HepG2 (cell line): ENCODE results near the gene ETS1. TPM values are rescaled to one million over a fixed set of nuclear protein-coding genes. Genes with fewer than 3 reads are reported as not detected.

Experiments
- ATAC-seq: fragments of 200-7000 bp; cut with Tn5 transposase; 3 replicates; pipeline ENCODE4 v1.9.1; 2020; ENCODE audit warnings: mild to moderate bottlenecking, moderate library complexity
- BruUV-seq: library from RNA; stranded (reverse); fragments of 400-500 nt; replicated peaks from 2 replicates; lab custom pipeline; 2021; lab: Mats Ljungman, UMichigan
- CTCF ChIA-PET: fragments of 300-600 bp; formaldehyde crosslinking; extraction: SDS; loops from one replicate; lab custom pipeline; 2021; ENCODE audit warnings: low total read pairs, inconsistent platforms, low intra/inter-chr PET ratio; lab: Yijun Ruan, JAX
- POLR2A ChIA-PET: fragments of 350-600 bp; sonication (Branson Sonifier 250); formaldehyde crosslinking; loops from one replicate; lab custom pipeline; 2020; ENCODE audit warnings: antibody characterized with exemption, inconsistent platforms; lab: Yijun Ruan, JAX
- DNase-seq: peaks from one replicate; pipeline ENCODE4 v3.0.0-alpha.2; 2015; ENCODE audit warnings: low spot score
- FAIRE-seq: peaks from 3 replicates; lab custom pipeline; 2011; peaks lifted over from hg19 to GRCh38; lab: Jason Lieb, UNC
- H2AFZ ChIP-seq: one replicate; pipeline ENCODE4 v1.6.1; 2011; ENCODE audit warnings: low read length, inconsistent platforms
- H3K27ac ChIP-seq: fragments of 300-600 bp; 3 replicates; pipeline ENCODE4 v1.8.0; 2011; ENCODE audit warnings: mixed run types, mild to moderate bottlenecking, mixed read lengths, low read length, inconsistent platforms; ENCODE audit not compliant: insufficient read depth; ENCODE audit errors: extremely low read length
- H3K27me3 ChIP-seq, 2 experiments: fragments of 200-600 bp in 1 of 2; 2 replicates in 1 of 2; 3 replicates in 1 of 2; pipeline versions ENCODE4 v1.6.0 to v1.8.0; 2011; ENCODE audit warnings: low read length in 2 of 2, mild to moderate bottlenecking in 2 of 2, moderate library complexity in 2 of 2, inconsistent platforms in 1 of 2; ENCODE audit not compliant: insufficient read depth in 2 of 2, control insufficient read depth in 1 of 2
- H3K36me3 ChIP-seq, 2 experiments: fragments of 200-600 bp in 1 of 2; replicated peaks in 1 of 2; 2 replicates in 1 of 2; 3 replicates in 1 of 2; pipeline versions ENCODE4 v1.5.1 to v1.8.0; 2011; ENCODE audit warnings: low read length in 2 of 2, inconsistent platforms in 1 of 2; ENCODE audit not compliant: insufficient read depth in 2 of 2, control insufficient read depth in 1 of 2
- H3K4me1 ChIP-seq: 2 replicates; pipeline ENCODE4 v1.5.1; 2012; ENCODE audit warnings: low read length, inconsistent platforms; ENCODE audit not compliant: insufficient read depth
- H3K4me2 ChIP-seq: 2 replicates; pipeline ENCODE4 v1.6.0; 2011; ENCODE audit warnings: low read depth, low read length, inconsistent platforms
- H3K4me3 ChIP-seq, 3 experiments: fragments of 200-600 bp in 1 of 3; sonication (generic), shearing (Covaris generic) in 1 of 3; replicated peaks in 1 of 3; 2 replicates each; pipeline ENCODE4 v1.5.1; 2011 to 2016; ENCODE audit warnings: low read length in 3 of 3, inconsistent platforms in 2 of 3, low read depth in 2 of 3, mild to moderate bottlenecking in 2 of 3, control low read depth in 1 of 3, mixed read lengths in 1 of 3; ENCODE audit not compliant: insufficient read depth in 1 of 3
- H3K79me2 ChIP-seq: one replicate; pipeline ENCODE4 v1.6.1; 2011; ENCODE audit warnings: low read length, inconsistent platforms; ENCODE audit not compliant: insufficient read depth
- H3K9ac ChIP-seq: 2 replicates; pipeline ENCODE4 v1.6.0; 2011; ENCODE audit warnings: mild to moderate bottlenecking, low read depth, low read length, inconsistent platforms; ENCODE audit not compliant: insufficient read depth
- H3K9me3 ChIP-seq: 2 replicates; pipeline ENCODE4 v1.5.1; 2012; ENCODE audit warnings: mild to moderate bottlenecking, low read length
- H4K20me1 ChIP-seq: 2 replicates; pipeline ENCODE4 v1.6.0; 2011; ENCODE audit warnings: inconsistent platforms, mild to moderate bottlenecking, low read length, moderate library complexity; ENCODE audit not compliant: insufficient read depth
- GTF2F1 ChIP-seq: fragments of 150-350 bp; IDR thresholded peaks from 2 replicates; pipeline ENCODE4 v1.6.1; 2014; ENCODE audit warnings: low read length
- HMG20A ChIP-seq: IDR thresholded peaks from 2 replicates; pipeline ENCODE4 v1.6.1; 2016; ENCODE audit warnings: borderline replicate concordance
- HMG20B ChIP-seq: conservative IDR thresholded peaks from 2 replicates; pipeline ENCODE4 v1.6.1; 2016; ENCODE audit warnings: missing genetic modification reagents, missing compliant biosample characterization
- NR3C1 ChIP-seq: sonication (generic); formaldehyde crosslinking; IDR thresholded peaks from 2 replicates; pipeline ENCODE4 v1.4.0; 2020; ENCODE audit warnings: missing genetic modification reagents
- RFX1 ChIP-seq: fragments of 450-650 bp; IDR thresholded peaks from 2 replicates; pipeline ENCODE4 v1.6.1; 2017
- RFX5 ChIP-seq: IDR thresholded peaks from 2 replicates; pipeline ENCODE4 v1.6.1; 2011; ENCODE audit warnings: low read depth, low read length, improper control_type of control experiment
- TOE1 ChIP-seq: sonication (generic); formaldehyde crosslinking; IDR thresholded peaks from 2 replicates; pipeline ENCODE4 v1.4.0; 2020; ENCODE audit warnings: mild to moderate bottlenecking, missing genetic modification reagents
- WGBS: methylation state at CpG from one replicate; pipeline ENCODE4 v1.1.6; 2017; ENCODE audit warnings: low lambda C conversion rate; 5-methylcytosine and 5-hydroxymethylcytosine counted together
- in situ Hi-C: cut with HindIII; loops from 2 replicates; pipeline ENCODE4 v1.10.0; 2017; ENCODE audit warnings: low pct_unique_long_range_greater_than_20kb; ENCODE audit not compliant: extremely low pct_ligation_motif_present
- intact Hi-C: fragments of 100-400 bp; cut with micrococcal nuclease; formaldehyde crosslinking; loops from one replicate; pipeline ENCODE4 v1.10.0; 2022; ENCODE audit not compliant: unreplicated experiment
- polyA plus RNA-seq, 8 experiments: library from polyadenylated mRNA; depleted of rRNA in 3 of 8; stranded (reverse) in 7 of 8; unstranded in 1 of 8; fragments of >200 nt; fragmentation: Illumina TruSeq in 4 of 8; extraction: Trizol in 4 of 8; gene quantifications; 2 replicates each; pipeline versions ENCODE4 v1.2.1 to v1.2.3, GENCODE V29; 2011 to 2016; ENCODE audit warnings: low read depth in 4 of 8, missing spikeins in 1 of 8, mixed read lengths in 1 of 8; ENCODE audit not compliant: insufficient read depth in 1 of 8
- total RNA-seq, 5 experiments: library from RNA; depleted of rRNA; stranded (reverse); fragments of >200 nt; fragmentation: Illumina TruSeq; extraction: Trizol; gene quantifications; 2 replicates each; pipeline ENCODE4 v1.2.3, GENCODE V29; 2016; ENCODE audit warnings: low read depth in 1 of 5
- TF ChIP-seq, protein P1 (sequence below): sonication (generic); formaldehyde crosslinking; IDR thresholded peaks from 2 replicates; pipeline ENCODE4 v1.8.1; 2023; ENCODE audit warnings: missing genetic modification reagents, inconsistent platforms, borderline replicate concordance
- TF ChIP-seq, protein P2 (sequence below), 2 experiments: fragments of 450-650 bp in 1 of 2; sonication (generic) in 1 of 2; formaldehyde crosslinking in 1 of 2; IDR thresholded peaks; 2 replicates each; pipeline versions ENCODE4 v1.6.1 to v1.8.0; 2016 to 2022; ENCODE audit warnings: antibody characterized with exemption in 1 of 2, mild to moderate bottlenecking in 1 of 2, missing genetic modification reagents in 1 of 2
- TF ChIP-seq, protein P3 (sequence below): sonication (generic); formaldehyde crosslinking; IDR thresholded peaks from 2 replicates; pipeline ENCODE4 v1.4.0; 2020; ENCODE audit warnings: missing genetic modification reagents

ETS1 gene
- total and polyA plus RNA-seq, 2 of the 13 experiments (the other 11 are each of a cell fraction or from before 2014, with no cell fraction given) = 0.18 to 0.34 TPM

- TF ChIP-seq, protein P1, sequence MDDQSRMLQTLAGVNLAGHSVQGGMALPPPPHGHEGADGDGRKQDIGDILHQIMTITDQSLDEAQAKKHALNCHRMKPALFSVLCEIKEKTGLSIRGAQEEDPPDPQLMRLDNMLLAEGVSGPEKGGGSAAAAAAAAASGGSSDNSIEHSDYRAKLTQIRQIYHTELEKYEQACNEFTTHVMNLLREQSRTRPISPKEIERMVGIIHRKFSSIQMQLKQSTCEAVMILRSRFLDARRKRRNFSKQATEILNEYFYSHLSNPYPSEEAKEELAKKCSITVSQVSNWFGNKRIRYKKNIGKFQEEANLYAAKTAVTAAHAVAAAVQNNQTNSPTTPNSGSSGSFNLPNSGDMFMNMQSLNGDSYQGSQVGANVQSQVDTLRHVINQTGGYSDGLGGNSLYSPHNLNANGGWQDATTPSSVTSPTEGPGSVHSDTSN = no peak
These were observed 12.4 kb upstream of the ETS1 start (continued) for GRCh38 chr11:128599729-128600128.

DNA sequence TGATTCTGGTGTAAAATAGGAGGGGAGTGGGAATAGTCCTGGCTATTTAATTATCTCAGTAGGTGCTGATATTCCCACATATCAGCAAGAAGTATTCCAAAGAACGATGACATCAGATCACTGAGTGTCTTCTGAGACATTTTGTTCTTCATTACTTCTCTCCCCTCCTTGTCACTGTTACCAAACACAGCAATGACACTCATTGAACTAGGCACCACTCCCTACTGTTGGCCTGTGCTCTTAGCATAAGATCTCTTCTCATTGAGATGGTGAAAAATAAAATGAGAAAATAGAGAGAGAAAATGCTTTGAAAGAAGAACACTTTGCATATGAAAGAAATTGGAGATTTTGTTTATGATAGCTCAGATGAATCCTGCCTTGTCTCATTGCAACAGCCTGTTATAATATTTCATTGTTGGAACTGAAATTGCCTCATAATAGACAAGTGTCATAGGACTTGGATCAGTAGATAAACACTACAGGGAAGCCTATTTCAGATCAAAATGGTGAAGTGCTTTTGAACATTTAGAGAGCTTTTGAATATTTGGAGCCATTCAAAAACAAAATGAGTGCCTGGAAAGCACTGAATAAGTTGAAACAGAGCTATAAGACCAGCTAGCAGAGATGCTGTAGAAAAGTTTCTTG is 11.3 kb upstream of the ETS1 start:
- FAIRE-seq (no peak), ATAC-seq (no peak)
- BruUV-seq = no TSS peak
- no peak for TF ChIP-seq TOE1
- TF ChIP-seq HMG20B (CRISPR knock-in tag) = no peak
- no peak for TF ChIP-seq RFX1
- TF ChIP-seq NR3C1 = no peak
- no peak for TF ChIP-seq GTF2F1
- TF ChIP-seq RFX5 = no peak
- TF ChIP-seq, protein P2, sequence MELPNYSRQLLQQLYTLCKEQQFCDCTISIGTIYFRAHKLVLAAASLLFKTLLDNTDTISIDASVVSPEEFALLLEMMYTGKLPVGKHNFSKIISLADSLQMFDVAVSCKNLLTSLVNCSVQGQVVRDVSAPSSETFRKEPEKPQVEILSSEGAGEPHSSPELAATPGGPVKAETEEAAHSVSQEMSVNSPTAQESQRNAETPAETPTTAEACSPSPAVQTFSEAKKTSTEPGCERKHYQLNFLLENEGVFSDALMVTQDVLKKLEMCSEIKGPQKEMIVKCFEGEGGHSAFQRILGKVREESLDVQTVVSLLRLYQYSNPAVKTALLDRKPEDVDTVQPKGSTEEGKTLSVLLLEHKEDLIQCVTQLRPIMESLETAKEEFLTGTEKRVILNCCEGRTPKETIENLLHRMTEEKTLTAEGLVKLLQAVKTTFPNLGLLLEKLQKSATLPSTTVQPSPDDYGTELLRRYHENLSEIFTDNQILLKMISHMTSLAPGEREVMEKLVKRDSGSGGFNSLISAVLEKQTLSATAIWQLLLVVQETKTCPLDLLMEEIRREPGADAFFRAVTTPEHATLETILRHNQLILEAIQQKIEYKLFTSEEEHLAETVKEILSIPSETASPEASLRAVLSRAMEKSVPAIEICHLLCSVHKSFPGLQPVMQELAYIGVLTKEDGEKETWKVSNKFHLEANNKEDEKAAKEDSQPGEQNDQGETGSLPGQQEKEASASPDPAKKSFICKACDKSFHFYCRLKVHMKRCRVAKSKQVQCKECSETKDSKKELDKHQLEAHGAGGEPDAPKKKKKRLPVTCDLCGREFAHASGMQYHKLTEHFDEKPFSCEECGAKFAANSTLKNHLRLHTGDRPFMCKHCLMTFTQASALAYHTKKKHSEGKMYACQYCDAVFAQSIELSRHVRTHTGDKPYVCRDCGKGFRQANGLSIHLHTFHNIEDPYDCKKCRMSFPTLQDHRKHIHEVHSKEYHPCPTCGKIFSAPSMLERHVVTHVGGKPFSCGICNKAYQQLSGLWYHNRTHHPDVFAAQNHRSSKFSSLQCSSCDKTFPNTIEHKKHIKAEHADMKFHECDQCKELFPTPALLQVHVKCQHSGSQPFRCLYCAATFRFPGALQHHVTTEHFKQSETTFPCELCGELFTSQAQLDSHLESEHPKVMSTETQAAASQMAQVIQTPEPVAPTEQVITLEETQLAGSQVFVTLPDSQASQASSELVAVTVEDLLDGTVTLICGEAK (IDR thresholded peaks at IDR 0.05) = no peak
- TF ChIP-seq, protein P2 (CRISPR knock-in tag; IDR thresholded peaks at IDR 0.05) = no peak
- TF ChIP-seq, protein P3, sequence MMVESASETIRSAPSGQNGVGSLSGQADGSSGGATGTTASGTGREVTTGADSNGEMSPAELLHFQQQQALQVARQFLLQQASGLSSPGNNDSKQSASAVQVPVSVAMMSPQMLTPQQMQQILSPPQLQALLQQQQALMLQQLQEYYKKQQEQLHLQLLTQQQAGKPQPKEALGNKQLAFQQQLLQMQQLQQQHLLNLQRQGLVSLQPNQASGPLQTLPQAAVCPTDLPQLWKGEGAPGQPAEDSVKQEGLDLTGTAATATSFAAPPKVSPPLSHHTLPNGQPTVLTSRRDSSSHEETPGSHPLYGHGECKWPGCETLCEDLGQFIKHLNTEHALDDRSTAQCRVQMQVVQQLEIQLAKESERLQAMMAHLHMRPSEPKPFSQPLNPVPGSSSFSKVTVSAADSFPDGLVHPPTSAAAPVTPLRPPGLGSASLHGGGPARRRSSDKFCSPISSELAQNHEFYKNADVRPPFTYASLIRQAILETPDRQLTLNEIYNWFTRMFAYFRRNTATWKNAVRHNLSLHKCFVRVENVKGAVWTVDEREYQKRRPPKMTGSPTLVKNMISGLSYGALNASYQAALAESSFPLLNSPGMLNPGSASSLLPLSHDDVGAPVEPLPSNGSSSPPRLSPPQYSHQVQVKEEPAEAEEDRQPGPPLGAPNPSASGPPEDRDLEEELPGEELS (CRISPR knock-in tag) = no peak
- TF ChIP-seq HMG20A = no peak

More for the DNA sequence above, 11.3 kb upstream of the ETS1 start:
- no peaks in the 10 kb centered on the region for H3K79me2 ChIP-seq
- no peaks in the 10 kb centered on the region for H3K4me1 ChIP-seq
- in situ Hi-C loops (no loop called here), intact Hi-C loops (no loop called here)
- no peak overlapping the region for H3K4me3 ChIP-seq
- ChIA-PET POLR2A (no interaction called here), CTCF (no interaction called here)
- no peak overlapping the region for H2AFZ ChIP-seq
- DNase-seq = no peak
- H4K20me1 ChIP-seq = no peaks in the 10 kb centered on the region
- no peaks in the 10 kb centered on the region for H3K36me3 ChIP-seq
- no peaks in the 10 kb centered on the region for H3K27me3 ChIP-seq
- H3K9ac ChIP-seq = no peak overlapping the region
- no peak overlapping the region for H3K27ac ChIP-seq
- H3K9me3 ChIP-seq = no peaks in the 10 kb centered on the region
- WGBS = 0% methylated on average over 1 of the region's 1 CpG
- H3K4me2 ChIP-seq = no peak overlapping the region
